OCI-LY3 (cell line): ENCODE data around the gene WNT11.

Experiments used
- EZH2phosphoT487 ChIP-seq: fragments of 200-600 bp; shearing (Covaris generic); IDR thresholded peaks from 2 replicates; pipeline ENCODE4 v1.6.1; 2018; ENCODE audit warnings: antibody characterized with exemption, mixed run types, low read depth
- TF ChIP-seq, protein P1 (sequence below): fragments of 200-600, 300-600 bp; sonication (generic); IDR thresholded peaks from 2 replicates; pipeline ENCODE4 v1.5.1; 2014; ENCODE audit warnings: antibody characterized with exemption, low read length, low read depth

DNA sequence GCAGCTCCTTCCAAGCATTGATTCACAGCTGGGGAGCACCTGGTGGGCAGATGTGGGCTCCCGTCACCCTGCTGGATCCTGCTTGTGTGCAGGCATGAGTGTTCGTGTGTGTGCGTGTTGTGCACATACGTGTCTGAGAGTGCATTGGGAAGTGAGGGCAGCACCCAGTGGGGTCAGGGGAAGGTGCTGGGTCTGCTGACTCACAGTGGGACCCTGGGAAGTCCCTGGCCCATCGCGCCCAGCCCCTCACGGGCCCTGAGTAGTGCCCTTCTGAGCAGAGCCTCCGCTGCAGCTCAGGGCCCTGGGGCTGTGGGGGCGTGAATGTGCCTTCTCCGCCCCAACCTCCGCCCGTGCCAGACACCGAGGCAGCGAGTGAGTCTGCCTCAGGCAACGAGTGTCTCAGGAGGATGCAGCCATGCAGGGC, 36.8 kb downstream of the WNT11 start:
- TF ChIP-seq, protein P1, sequence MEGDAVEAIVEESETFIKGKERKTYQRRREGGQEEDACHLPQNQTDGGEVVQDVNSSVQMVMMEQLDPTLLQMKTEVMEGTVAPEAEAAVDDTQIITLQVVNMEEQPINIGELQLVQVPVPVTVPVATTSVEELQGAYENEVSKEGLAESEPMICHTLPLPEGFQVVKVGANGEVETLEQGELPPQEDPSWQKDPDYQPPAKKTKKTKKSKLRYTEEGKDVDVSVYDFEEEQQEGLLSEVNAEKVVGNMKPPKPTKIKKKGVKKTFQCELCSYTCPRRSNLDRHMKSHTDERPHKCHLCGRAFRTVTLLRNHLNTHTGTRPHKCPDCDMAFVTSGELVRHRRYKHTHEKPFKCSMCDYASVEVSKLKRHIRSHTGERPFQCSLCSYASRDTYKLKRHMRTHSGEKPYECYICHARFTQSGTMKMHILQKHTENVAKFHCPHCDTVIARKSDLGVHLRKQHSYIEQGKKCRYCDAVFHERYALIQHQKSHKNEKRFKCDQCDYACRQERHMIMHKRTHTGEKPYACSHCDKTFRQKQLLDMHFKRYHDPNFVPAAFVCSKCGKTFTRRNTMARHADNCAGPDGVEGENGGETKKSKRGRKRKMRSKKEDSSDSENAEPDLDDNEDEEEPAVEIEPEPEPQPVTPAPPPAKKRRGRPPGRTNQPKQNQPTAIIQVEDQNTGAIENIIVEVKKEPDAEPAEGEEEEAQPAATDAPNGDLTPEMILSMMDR: no peak
- TF ChIP-seq EZH2phosphoT487: no peak
